DOHH2 (cell line): ENCODE results near the gene ZCCHC12.
A peak's percentile ranks its signal among the peaks of the same experiment; 100 is the strongest.

Experiments used
- CTCF ChIP-seq: fragments of 200-600 bp; sonication (generic); IDR thresholded peaks from one replicate; pipeline ENCODE4 v1.5.1; 2014; ENCODE audit warnings: antibody characterized with exemption, mild to moderate bottlenecking, low read depth, low read length; ENCODE audit not compliant: poor library complexity, severe bottlenecking
- EZH2phosphoT487 ChIP-seq: fragments of 200-600 bp; sonication (generic); IDR thresholded peaks from 2 replicates; pipeline ENCODE4 v1.6.1; 2017; ENCODE audit warnings: borderline replicate concordance, mild to moderate bottlenecking, antibody characterized with exemption, low read length, moderate library complexity, mixed read lengths

- TF ChIP-seq CTCF (peak; percentile 52), EZH2phosphoT487 (no peak)
Observed at GRCh38 chrX:118839334-118839958, 15.8 kb downstream of the ZCCHC12 start.
